ENCODE results near the gene CACNA1C.

Gene CACNA1C

GRCh38 chr12:2263901-2264300, 211.1 kb downstream of the CACNA1C start:
- TF ChIP-seq MAX (IDR thresholded peaks at IDR 0.05; ENCODE audit: low read depth, low read length) (no peak), MYC (IDR thresholded peaks at IDR 0.05; ENCODE audit: low read depth, low read length) (no peak), CTCF (IDR thresholded peaks at IDR 0.05; ENCODE audit: low read depth, low read length) (no peak), POLR2A (IDR thresholded peaks at IDR 0.05; ENCODE audit: extremely low read depth, insufficient read length) (no peak)
- no peak for DNase-seq (ENCODE audit: low read depth)
- H3K4me3 ChIP-seq (ENCODE audit: low read depth, low read length): no peak overlapping the region

GRCh38 chr12:2264651-2265232, 212.0 kb downstream of the CACNA1C start:
- DNase-seq (ENCODE audit: low read depth): no peak
- no peak for TF ChIP-seq MAX (IDR thresholded peaks at IDR 0.05; ENCODE audit: low read depth, low read length)
- TF ChIP-seq CTCF (IDR thresholded peaks at IDR 0.05; ENCODE audit: low read depth, low read length): no peak
- TF ChIP-seq MYC (IDR thresholded peaks at IDR 0.05; ENCODE audit: low read depth, low read length): no peak
- no peak for TF ChIP-seq POLR2A (IDR thresholded peaks at IDR 0.05; ENCODE audit: extremely low read depth, insufficient read length)
- H3K4me3 ChIP-seq (ENCODE audit: low read depth, low read length): no peak overlapping the region

GRCh38 chr12:2265461-2266167, 212.8 kb downstream of the CACNA1C start:
- no peak overlapping the region for H3K4me3 ChIP-seq (ENCODE audit: low read depth, low read length)
- peak; percentile 62 for DNase-seq (ENCODE audit: low read depth)

GRCh38 chr12:2266666-2267620, 214.2 kb downstream of the CACNA1C start:
- no peak for DNase-seq (ENCODE audit: low read depth)
- TF ChIP-seq MAX (IDR thresholded peaks at IDR 0.05; ENCODE audit: low read depth, low read length): no peak
- no peak for TF ChIP-seq POLR2A (IDR thresholded peaks at IDR 0.05; ENCODE audit: extremely low read depth, insufficient read length)
- no peak for TF ChIP-seq CTCF (IDR thresholded peaks at IDR 0.05; ENCODE audit: low read depth, low read length)
- no peak for TF ChIP-seq MYC (IDR thresholded peaks at IDR 0.05; ENCODE audit: low read depth, low read length)
- H3K4me3 ChIP-seq (ENCODE audit: low read depth, low read length): no peak overlapping the region

More at GRCh38 chr12:2265461-2266167, 212.8 kb downstream of the CACNA1C start:
- TF ChIP-seq MAX (IDR thresholded peaks at IDR 0.05; ENCODE audit: low read depth, low read length): no peak
- no peak for TF ChIP-seq MYC (IDR thresholded peaks at IDR 0.05; ENCODE audit: low read depth, low read length)
- TF ChIP-seq POLR2A (IDR thresholded peaks at IDR 0.05; ENCODE audit: extremely low read depth, insufficient read length): no peak
- TF ChIP-seq CTCF (IDR thresholded peaks at IDR 0.05; ENCODE audit: low read depth, low read length): no peak

GRCh38 chr12:2267703-2268470, 215.1 kb downstream of the CACNA1C start:
- DNase-seq (ENCODE audit: low read depth): no peak
- no peak overlapping the region for H3K4me3 ChIP-seq (ENCODE audit: low read depth, low read length)
- TF ChIP-seq MYC (IDR thresholded peaks at IDR 0.05; ENCODE audit: low read depth, low read length): no peak
- no peak for TF ChIP-seq MAX (IDR thresholded peaks at IDR 0.05; ENCODE audit: low read depth, low read length)
- no peak for TF ChIP-seq CTCF (IDR thresholded peaks at IDR 0.05; ENCODE audit: low read depth, low read length)
- no peak for TF ChIP-seq POLR2A (IDR thresholded peaks at IDR 0.05; ENCODE audit: extremely low read depth, insufficient read length)
